Mammary epithelial cell (primary cell): ENCODE measurements around the gene CMTM7.

Source experiments
- CTCF ChIP-seq, 2 donors: IDR thresholded peaks in 1 of 2; conservative IDR thresholded peaks in 1 of 2; 2 replicates each; pipeline ENCODE4 v1.5.1; 2011 to 2012; ENCODE audit warnings: inconsistent platforms in 2 of 2, low read length in 2 of 2, mild to moderate bottlenecking in 2 of 2, control low read depth in 1 of 2, low read depth in 1 of 2; ENCODE audit not compliant: insufficient read depth in 1 of 2; ENCODE audit errors: extremely low read depth in 1 of 2
- EZH2 ChIP-seq: IDR thresholded peaks from 2 replicates; pipeline ENCODE4 v1.6.1; 2012; ENCODE audit warnings: low read length, inconsistent platforms, borderline replicate concordance

DNA sequence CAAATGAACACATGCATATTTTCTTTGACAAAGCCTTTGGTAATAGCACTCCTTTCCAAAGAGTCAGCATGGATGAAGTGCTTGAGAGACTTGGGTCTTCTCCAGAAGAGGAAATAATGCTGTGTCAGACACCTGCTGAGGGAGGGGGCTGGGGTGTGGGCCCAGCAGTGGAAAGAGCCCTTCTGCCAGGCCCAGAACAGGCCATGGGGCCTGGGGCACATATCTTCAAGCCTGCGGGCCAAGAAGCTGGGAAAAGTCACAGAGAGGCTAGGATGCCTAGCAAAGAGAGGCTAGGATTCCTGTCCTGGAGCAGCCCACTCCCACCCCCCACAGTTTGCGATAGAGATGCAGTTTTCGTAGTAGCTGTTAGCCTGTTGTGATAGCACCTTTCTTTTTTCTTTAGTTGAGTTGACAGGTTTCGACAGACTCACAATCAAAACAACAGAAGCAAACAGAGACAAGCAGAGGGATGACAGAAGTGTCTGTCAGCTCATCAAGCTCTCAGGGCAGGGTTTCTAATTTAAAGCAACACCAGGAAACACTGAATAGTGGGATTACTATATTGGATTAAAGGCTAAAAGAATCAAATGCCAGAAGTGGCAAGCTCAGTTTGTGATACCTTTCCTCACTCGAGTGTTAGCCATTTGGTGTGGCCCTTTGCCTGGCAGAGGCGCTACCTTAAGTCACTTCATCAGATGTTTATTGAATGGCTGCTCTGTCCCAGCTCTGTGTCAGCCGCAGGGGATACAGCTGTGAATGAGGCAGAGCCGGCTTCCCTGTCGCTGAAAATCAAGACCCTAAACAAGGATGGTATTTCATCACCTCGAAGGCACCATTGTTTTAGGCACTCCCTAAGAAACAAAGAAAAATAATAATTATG, 19.0 kb downstream of the CMTM7 start:
- TF ChIP-seq CTCF (conservative IDR thresholded peaks at IDR 0.05 in 1 of 2, IDR thresholded peaks at IDR 0.05 in 1 of 2; ENCODE audit: extremely low read depth in 1 of 2, insufficient read depth in 1 of 2, low read depth in 1 of 2, low read length in 2 of 2) (no peak), EZH2 (no peak)
